ENCODE data around the gene LPO. TPM values are rescaled to one million over a fixed set of nuclear protein-coding genes. Genes with fewer than 3 reads are reported as not detected.

The LPO gene
- polyA plus RNA-seq, 12 donors = 0.08 to 0.40 (median 0.28) TPM; not detected in 8

GRCh38 chr17:58229384-58229783 lies 9.0 kb upstream of the LPO start:
- DNase-seq = no peak

GRCh38 chr17:58229881-58230280 lies 8.5 kb upstream of the LPO start:
- no peak for DNase-seq

GRCh38 chr17:58231641-58232040 lies 6.7 kb upstream of the LPO start:
- no peak for DNase-seq

GRCh38 chr17:58232707-58233156 lies 5.7 kb upstream of the LPO start:
- no peak for DNase-seq

GRCh38 chr17:58233543-58233942 lies 4.8 kb upstream of the LPO start:
- no peak for DNase-seq

GRCh38 chr17:58234512-58234911 lies 3.9 kb upstream of the LPO start:
- no peak for DNase-seq

- DNase-seq = no peak
These were observed 2.6 kb upstream of the LPO start for GRCh38 chr17:58235821-58236220.

- no peak for DNase-seq
These were observed 2.0 kb upstream of the LPO start for GRCh38 chr17:58236394-58236793.

GRCh38 chr17:58239987-58240386 lies 1.6 kb downstream of the LPO start:
- DNase-seq = no peak

- DNase-seq = no peak
These were observed 3.9 kb downstream of the LPO start for GRCh38 chr17:58242171-58242784.

GRCh38 chr17:58244963-58245362 lies 6.6 kb downstream of the LPO start:
- DNase-seq = no peak

- no peak for DNase-seq
These were observed 7.2 kb downstream of the LPO start for GRCh38 chr17:58245428-58246103.

- no peak for DNase-seq
These were observed 7.8 kb downstream of the LPO start for GRCh38 chr17:58246104-58246740.

- DNase-seq = no peak
These were observed 8.4 kb downstream of the LPO start for GRCh38 chr17:58246781-58247180.

- DNase-seq = no peak
These were observed 9.4 kb downstream of the LPO start for GRCh38 chr17:58247511-58248363.

- DNase-seq = no peak
These were observed 10.5 kb downstream of the LPO start for GRCh38 chr17:58248955-58249269.

- DNase-seq = peak; percentile 75
These were observed 11.1 kb downstream of the LPO start for GRCh38 chr17:58249270-58250133.

- no peak for DNase-seq
These were observed 12.1 kb downstream of the LPO start for GRCh38 chr17:58250344-58251011.

GRCh38 chr17:58252141-58252540 lies 13.8 kb downstream of the LPO start:
- no peak for DNase-seq

GRCh38 chr17:58253082-58253481 lies 14.7 kb downstream of the LPO start:
- DNase-seq = no peak

GRCh38 chr17:58254803-58255202 lies 16.4 kb downstream of the LPO start:
- no peak for DNase-seq

Data from muscle of arm (tissue), 12 donors.